ENCODE data around the gene ZNF480.
A peak's percentile ranks its signal among the peaks of the same experiment; 100 is the strongest.
"Not testable (repeated sequence)": the region's sequence is repeated elsewhere in the genome, so short reads cannot be mapped to it uniquely, and the experiment has no call there.

ZNF480 gene

GRCh38 chr19:52277471-52277870 lies 19.5 kb upstream of the ZNF480 start:
- Histone ChIP-seq H3K9me3 (ENCODE audit: control insufficient read depth in 1 of 2, low read length in 2 of 2) (peaks cover 23 to 42% of the 10 kb centered on the region in 2 donors), H3K27me3 (ENCODE audit: control insufficient read depth in 1 of 2, insufficient read depth in 2 of 2, low read length in 2 of 2) (no peaks in the 10 kb centered on the region), H3K36me3 (ENCODE audit: control insufficient read depth in 1 of 2, insufficient read depth in 2 of 2, low read length in 2 of 2) (peaks cover 20 to 31% of the 10 kb centered on the region in 2 donors), H3K4me3 (ENCODE audit: low read depth in 1 of 2, low read length in 2 of 2) (no peak overlapping the region), H3K27ac (ENCODE audit: low read depth, low read length) (no peak overlapping the region), H3K9ac (ENCODE audit: low read depth in 1 of 2, low read length in 2 of 2) (no peak overlapping the region), H3K4me1 (ENCODE audit: control insufficient read depth in 1 of 2, insufficient read depth in 2 of 2, low read length in 2 of 2) (no peaks in the 10 kb centered on the region)

- H3K27ac ChIP-seq (ENCODE audit: low read depth, low read length) = no peak overlapping the region
- no peaks in the 10 kb centered on the region for H3K4me1 ChIP-seq (ENCODE audit: control insufficient read depth in 1 of 2, insufficient read depth in 2 of 2, low read length in 2 of 2)
- no peaks in the 10 kb centered on the region for H3K27me3 ChIP-seq (ENCODE audit: control insufficient read depth in 1 of 2, insufficient read depth in 2 of 2, low read length in 2 of 2)
- H3K9ac ChIP-seq (ENCODE audit: low read depth in 1 of 2, low read length in 2 of 2) = no peak overlapping the region
- peaks cover 22 to 42% of the 10 kb centered on the region in 2 donors for H3K9me3 ChIP-seq (ENCODE audit: control insufficient read depth in 1 of 2, low read length in 2 of 2)
- H3K36me3 ChIP-seq (ENCODE audit: control insufficient read depth in 1 of 2, insufficient read depth in 2 of 2, low read length in 2 of 2) = peaks cover 43 to 76% of the 10 kb centered on the region in 2 donors
- H3K4me3 ChIP-seq (ENCODE audit: low read depth in 1 of 2, low read length in 2 of 2) = no peak overlapping the region
Measured at GRCh38 chr19:52286256-52286655, 10.7 kb upstream of the ZNF480 start.

GRCh38 chr19:52291781-52292180 lies 5.2 kb upstream of the ZNF480 start:
- H3K9ac ChIP-seq (ENCODE audit: low read depth in 1 of 2, low read length in 2 of 2) = no peak overlapping the region
- H3K27me3 ChIP-seq (ENCODE audit: control insufficient read depth in 1 of 2, insufficient read depth in 2 of 2, low read length in 2 of 2) = no peaks in the 10 kb centered on the region
- H3K36me3 ChIP-seq (ENCODE audit: control insufficient read depth in 1 of 2, insufficient read depth in 2 of 2, low read length in 2 of 2) = peaks cover 26 to 37% of the 10 kb centered on the region in 2 donors
- peaks cover 4% of the 10 kb centered on the region in 2 donors for H3K4me1 ChIP-seq (ENCODE audit: control insufficient read depth in 1 of 2, insufficient read depth in 2 of 2, low read length in 2 of 2)
- no peak overlapping the region for H3K4me3 ChIP-seq (ENCODE audit: low read depth in 1 of 2, low read length in 2 of 2)
- H3K9me3 ChIP-seq (ENCODE audit: control insufficient read depth in 1 of 2, low read length in 2 of 2) = peaks cover 14 to 31% of the 10 kb centered on the region in 2 donors
- no peak overlapping the region for H3K27ac ChIP-seq (ENCODE audit: low read depth, low read length)

GRCh38 chr19:52292946-52293345 lies 4.0 kb upstream of the ZNF480 start:
- H3K4me1 ChIP-seq (ENCODE audit: control insufficient read depth in 1 of 2, insufficient read depth in 2 of 2, low read length in 2 of 2); H3K4me3 ChIP-seq (ENCODE audit: low read depth in 1 of 2, low read length in 2 of 2); H3K27me3 ChIP-seq (ENCODE audit: control insufficient read depth in 1 of 2, insufficient read depth in 2 of 2, low read length in 2 of 2); H3K27ac ChIP-seq (ENCODE audit: low read depth, low read length); H3K9ac ChIP-seq (ENCODE audit: low read depth in 1 of 2, low read length in 2 of 2): not testable (repeated sequence)
- peaks cover 22 to 35% of the 10 kb centered on the region in 2 donors for H3K36me3 ChIP-seq (ENCODE audit: control insufficient read depth in 1 of 2, insufficient read depth in 2 of 2, low read length in 2 of 2)
- H3K9me3 ChIP-seq (ENCODE audit: control insufficient read depth in 1 of 2, low read length in 2 of 2) = peaks cover 14 to 31% of the 10 kb centered on the region in 2 donors

GRCh38 chr19:52296400-52296772 lies 583 bp upstream of the ZNF480 start:
- Histone ChIP-seq H3K4me3 (ENCODE audit: low read depth in 1 of 2, low read length in 2 of 2) (peak overlapping the region; percentile 79 to 85), H3K9me3 (ENCODE audit: control insufficient read depth in 1 of 2, low read length in 2 of 2) (peaks cover 16 to 17% of the 10 kb centered on the region in 2 donors), H3K4me1 (ENCODE audit: control insufficient read depth in 1 of 2, insufficient read depth in 2 of 2, low read length in 2 of 2) (peaks cover 4% of the 10 kb centered on the region in 2 donors), H3K27ac (ENCODE audit: low read depth, low read length) (no peak overlapping the region), H3K9ac (ENCODE audit: low read depth in 1 of 2, low read length in 2 of 2) (peak overlapping the region; percentile 64 to 74), H3K36me3 (ENCODE audit: control insufficient read depth in 1 of 2, insufficient read depth in 2 of 2, low read length in 2 of 2) (peaks cover 11 to 27% of the 10 kb centered on the region in 2 donors), H3K27me3 (ENCODE audit: control insufficient read depth in 1 of 2, insufficient read depth in 2 of 2, low read length in 2 of 2) (no peaks in the 10 kb centered on the region)

DNA sequence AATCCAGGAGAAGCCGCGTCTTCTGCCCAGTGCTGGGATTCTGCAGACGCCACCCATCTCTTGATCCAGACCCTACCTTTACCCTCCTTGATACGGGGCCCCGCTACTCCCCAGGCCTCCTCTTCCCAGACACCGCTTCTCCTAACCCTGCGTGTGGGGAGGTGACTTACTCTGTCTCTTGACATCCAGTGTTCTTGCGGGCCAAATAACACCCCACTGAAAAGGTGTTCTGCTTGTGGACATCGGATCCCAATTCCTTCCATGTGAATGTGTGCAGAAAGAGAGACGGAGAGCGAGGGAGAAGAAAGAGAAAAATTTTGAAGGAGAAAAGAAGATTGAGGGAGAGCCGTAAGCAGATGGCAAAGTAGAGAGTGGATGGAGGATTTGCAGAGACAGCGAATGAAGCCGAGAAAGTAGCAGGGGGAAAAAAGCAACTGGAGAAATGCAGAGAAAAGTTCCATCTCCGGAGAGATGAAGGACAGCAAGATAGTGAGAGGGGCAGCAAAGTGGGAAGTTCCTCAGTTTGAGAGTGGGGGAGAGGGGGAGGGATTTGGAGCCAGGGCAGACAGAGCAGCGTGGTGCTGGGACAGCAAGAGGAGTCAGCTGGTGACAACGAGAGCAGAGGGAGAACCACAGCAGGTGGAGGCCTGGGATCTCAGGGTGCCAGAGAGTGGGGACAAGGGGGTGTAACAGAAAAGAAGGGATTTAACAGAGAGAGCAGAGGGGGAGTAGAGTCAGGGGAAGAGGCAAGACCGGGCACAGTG lies 814 bp downstream of the ZNF480 start:
- Histone ChIP-seq H3K4me1 (ENCODE audit: control insufficient read depth in 1 of 2, insufficient read depth in 2 of 2, low read length in 2 of 2) (peaks cover 4% of the 10 kb centered on the region in 2 donors), H3K9ac (ENCODE audit: low read depth in 1 of 2, low read length in 2 of 2) (peak overlapping the region; percentile 88 to 91), H3K36me3 (ENCODE audit: control insufficient read depth in 1 of 2, insufficient read depth in 2 of 2, low read length in 2 of 2) (peaks cover 9 to 33% of the 10 kb centered on the region in 2 donors), H3K27me3 (ENCODE audit: control insufficient read depth in 1 of 2, insufficient read depth in 2 of 2, low read length in 2 of 2) (no peaks in the 10 kb centered on the region), H3K9me3 (ENCODE audit: control insufficient read depth in 1 of 2, low read length in 2 of 2) (peaks cover 16 to 25% of the 10 kb centered on the region in 2 donors), H3K27ac (ENCODE audit: low read depth, low read length) (no peak overlapping the region), H3K4me3 (ENCODE audit: low read depth in 1 of 2, low read length in 2 of 2) (peak overlapping the region; percentile 91 to 98)

- Histone ChIP-seq H3K9me3 (ENCODE audit: control insufficient read depth in 1 of 2, low read length in 2 of 2) (peaks cover 62 to 73% of the 10 kb centered on the region in 2 donors), H3K9ac (ENCODE audit: low read depth in 1 of 2, low read length in 2 of 2) (no peak overlapping the region), H3K4me1 (ENCODE audit: control insufficient read depth in 1 of 2, insufficient read depth in 2 of 2, low read length in 2 of 2) (no peaks in the 10 kb centered on the region), H3K36me3 (ENCODE audit: control insufficient read depth in 1 of 2, insufficient read depth in 2 of 2, low read length in 2 of 2) (peaks cover 49 to 83% of the 10 kb centered on the region in 2 donors), H3K27ac (ENCODE audit: low read depth, low read length) (no peak overlapping the region), H3K4me3 (ENCODE audit: low read depth in 1 of 2, low read length in 2 of 2) (peak overlapping the region in 1 of 2 donors; percentile 55), H3K27me3 (ENCODE audit: control insufficient read depth in 1 of 2, insufficient read depth in 2 of 2, low read length in 2 of 2) (no peaks in the 10 kb centered on the region)
Measured at GRCh38 chr19:52307275-52307674, 10.3 kb downstream of the ZNF480 start.

DNA sequence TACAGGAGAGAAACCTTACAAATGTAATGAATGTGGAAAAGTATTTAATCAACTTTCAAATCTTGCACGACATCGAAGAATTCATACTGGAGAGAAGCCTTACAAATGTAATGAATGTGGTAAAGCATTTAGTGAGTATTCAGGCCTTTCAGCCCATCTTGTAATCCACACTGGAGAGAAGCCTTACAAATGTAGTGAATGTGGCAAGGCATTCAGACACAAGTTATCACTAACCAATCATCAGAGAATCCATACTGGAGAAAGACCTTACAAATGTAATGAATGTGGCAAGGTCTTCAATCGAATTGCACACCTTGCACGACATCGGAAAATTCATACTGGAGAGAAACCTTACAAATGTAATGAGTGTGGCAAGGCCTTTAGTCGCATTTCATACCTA lies 25.5 kb downstream of the ZNF480 start:
- Histone ChIP-seq H3K9ac (ENCODE audit: low read depth in 1 of 2, low read length in 2 of 2) (no peak overlapping the region), H3K9me3 (ENCODE audit: control insufficient read depth in 1 of 2, low read length in 2 of 2) (peaks cover 90 to 95% of the 10 kb centered on the region in 2 donors), H3K4me3 (ENCODE audit: low read depth in 1 of 2, low read length in 2 of 2) (peak overlapping the region; percentile 43 to 53), H3K36me3 (ENCODE audit: control insufficient read depth in 1 of 2, insufficient read depth in 2 of 2, low read length in 2 of 2) (peaks cover 43 to 53% of the 10 kb centered on the region in 2 donors), H3K27ac (ENCODE audit: low read depth, low read length) (no peak overlapping the region), H3K4me1 (ENCODE audit: control insufficient read depth in 1 of 2, insufficient read depth in 2 of 2, low read length in 2 of 2) (no peaks in the 10 kb centered on the region), H3K27me3 (ENCODE audit: control insufficient read depth in 1 of 2, insufficient read depth in 2 of 2, low read length in 2 of 2) (no peaks in the 10 kb centered on the region)

GRCh38 chr19:52331757-52332156 lies 34.8 kb downstream of the ZNF480 start:
- H3K9ac ChIP-seq (ENCODE audit: low read depth in 1 of 2, low read length in 2 of 2) = no peak overlapping the region
- H3K27ac ChIP-seq (ENCODE audit: low read depth, low read length) = no peak overlapping the region
- no peaks in the 10 kb centered on the region for H3K27me3 ChIP-seq (ENCODE audit: control insufficient read depth in 1 of 2, insufficient read depth in 2 of 2, low read length in 2 of 2)
- H3K36me3 ChIP-seq (ENCODE audit: control insufficient read depth in 1 of 2, insufficient read depth in 2 of 2, low read length in 2 of 2) = peaks cover 0 to 3% of the 10 kb centered on the region in 2 donors
- H3K9me3 ChIP-seq (ENCODE audit: control insufficient read depth in 1 of 2, low read length in 2 of 2) = peaks cover 58 to 65% of the 10 kb centered on the region in 2 donors
- H3K4me1 ChIP-seq (ENCODE audit: control insufficient read depth in 1 of 2, insufficient read depth in 2 of 2, low read length in 2 of 2) = peaks cover 0 to 6% of the 10 kb centered on the region in 2 donors
- H3K4me3 ChIP-seq (ENCODE audit: low read depth in 1 of 2, low read length in 2 of 2) = peak overlapping the region in 1 of 2 donors; percentile 12

DNA sequence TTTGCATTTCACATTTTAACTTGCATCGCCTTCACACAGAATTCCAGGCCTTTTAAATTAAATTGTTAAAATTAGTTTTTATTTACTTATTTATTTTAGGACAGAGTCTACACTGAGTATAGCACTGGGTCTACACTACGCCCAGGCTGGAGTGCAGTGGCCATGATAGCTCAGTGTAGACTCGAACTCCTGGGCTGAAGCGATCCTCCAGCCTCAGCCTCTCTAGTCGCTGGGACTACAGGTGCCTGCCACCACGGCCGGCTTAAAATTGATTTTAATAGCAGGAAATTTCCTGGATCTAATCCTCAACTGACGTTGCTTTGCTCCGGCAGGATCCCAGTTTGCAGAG lies 38.8 kb downstream of the ZNF480 start:
- no peak overlapping the region for H3K9ac ChIP-seq (ENCODE audit: low read depth in 1 of 2, low read length in 2 of 2)
- no peaks in the 10 kb centered on the region for H3K27me3 ChIP-seq (ENCODE audit: control insufficient read depth in 1 of 2, insufficient read depth in 2 of 2, low read length in 2 of 2)
- H3K4me1 ChIP-seq (ENCODE audit: control insufficient read depth in 1 of 2, insufficient read depth in 2 of 2, low read length in 2 of 2) = peaks cover 0 to 6% of the 10 kb centered on the region in 2 donors
- peaks cover 32 to 36% of the 10 kb centered on the region in 2 donors for H3K9me3 ChIP-seq (ENCODE audit: control insufficient read depth in 1 of 2, low read length in 2 of 2)
- peak overlapping the region; percentile 85 to 91 for H3K4me3 ChIP-seq (ENCODE audit: low read depth in 1 of 2, low read length in 2 of 2)
- peaks cover 0 to 3% of the 10 kb centered on the region in 2 donors for H3K36me3 ChIP-seq (ENCODE audit: control insufficient read depth in 1 of 2, insufficient read depth in 2 of 2, low read length in 2 of 2)
- H3K27ac ChIP-seq (ENCODE audit: low read depth, low read length) = no peak overlapping the region

All from duodenal mucosa (tissue), 2 donors.